ENCODE measurements around the gene NAA38.

The NAA38 gene

GRCh38 chr17:7841915-7842379, 15.4 kb downstream of the NAA38 start (continued):
- TF ChIP-seq ZBTB8A (tag by site-specific recombination; IDR thresholded peaks at IDR 0.05): peak; percentile 68
- no peak for TF ChIP-seq ZNF830 (tag by site-specific recombination; IDR thresholded peaks at IDR 0.05; ENCODE audit: low read depth)
- no peak for TF ChIP-seq ZNF585B (tag by site-specific recombination; IDR thresholded peaks at IDR 0.05)
- TF ChIP-seq ZNF416 (tag by site-specific recombination; IDR thresholded peaks at IDR 0.05): no peak
- TF ChIP-seq, protein P1, sequence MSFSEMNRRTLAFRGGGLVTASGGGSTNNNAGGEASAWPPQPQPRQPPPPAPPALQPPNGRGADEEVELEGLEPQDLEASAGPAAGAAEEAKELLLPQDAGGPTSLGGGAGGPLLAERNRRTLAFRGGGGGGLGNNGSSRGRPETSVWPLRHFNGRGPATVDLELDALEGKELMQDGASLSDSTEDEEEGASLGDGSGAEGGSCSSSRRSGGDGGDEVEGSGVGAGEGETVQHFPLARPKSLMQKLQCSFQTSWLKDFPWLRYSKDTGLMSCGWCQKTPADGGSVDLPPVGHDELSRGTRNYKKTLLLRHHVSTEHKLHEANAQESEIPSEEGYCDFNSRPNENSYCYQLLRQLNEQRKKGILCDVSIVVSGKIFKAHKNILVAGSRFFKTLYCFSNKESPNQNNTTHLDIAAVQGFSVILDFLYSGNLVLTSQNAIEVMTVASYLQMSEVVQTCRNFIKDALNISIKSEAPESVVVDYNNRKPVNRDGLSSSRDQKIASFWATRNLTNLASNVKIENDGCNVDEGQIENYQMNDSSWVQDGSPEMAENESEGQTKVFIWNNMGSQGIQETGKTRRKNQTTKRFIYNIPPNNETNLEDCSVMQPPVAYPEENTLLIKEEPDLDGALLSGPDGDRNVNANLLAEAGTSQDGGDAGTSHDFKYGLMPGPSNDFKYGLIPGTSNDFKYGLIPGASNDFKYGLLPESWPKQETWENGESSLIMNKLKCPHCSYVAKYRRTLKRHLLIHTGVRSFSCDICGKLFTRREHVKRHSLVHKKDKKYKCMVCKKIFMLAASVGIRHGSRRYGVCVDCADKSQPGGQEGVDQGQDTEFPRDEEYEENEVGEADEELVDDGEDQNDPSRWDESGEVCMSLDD (tag by site-specific recombination; IDR thresholded peaks at IDR 0.05): peak; percentile 53; the same call in 1 of the 2 replicates
- no peak for TF ChIP-seq ZNF623 (tag by site-specific recombination; IDR thresholded peaks at IDR 0.05)
- TF ChIP-seq ZNF514 (tag by site-specific recombination; IDR thresholded peaks at IDR 0.05): no peak
- 0 out of 2 replicates have a peak, but pooled peaks have one; percentile 6 for TF ChIP-seq CTCF (tag by site-specific recombination; IDR thresholded peaks at IDR 0.05)
- no peak; the same call in 1 of the 2 replicates for TF ChIP-seq ZNF398 (tag by site-specific recombination; IDR thresholded peaks at IDR 0.05)
- no peak for TF ChIP-seq ZNF837 (tag by site-specific recombination; IDR thresholded peaks at IDR 0.05)
- no peak for TF ChIP-seq ZNF560 (tag by site-specific recombination; IDR thresholded peaks at IDR 0.05; ENCODE audit: borderline replicate concordance)
- TF ChIP-seq, protein P2, sequence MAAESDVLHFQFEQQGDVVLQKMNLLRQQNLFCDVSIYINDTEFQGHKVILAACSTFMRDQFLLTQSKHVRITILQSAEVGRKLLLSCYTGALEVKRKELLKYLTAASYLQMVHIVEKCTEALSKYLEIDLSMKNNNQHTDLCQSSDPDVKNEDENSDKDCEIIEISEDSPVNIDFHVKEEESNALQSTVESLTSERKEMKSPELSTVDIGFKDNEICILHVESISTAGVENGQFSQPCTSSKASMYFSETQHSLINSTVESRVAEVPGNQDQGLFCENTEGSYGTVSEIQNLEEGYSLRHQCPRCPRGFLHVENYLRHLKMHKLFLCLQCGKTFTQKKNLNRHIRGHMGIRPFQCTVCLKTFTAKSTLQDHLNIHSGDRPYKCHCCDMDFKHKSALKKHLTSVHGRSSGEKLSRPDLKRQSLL (tag by site-specific recombination; IDR thresholded peaks at IDR 0.05): peak; percentile 11; the same call in 1 of the 2 replicates
- TF ChIP-seq ZFP69B (tag by site-specific recombination; IDR thresholded peaks at IDR 0.05): no peak; the same call in 1 of the 2 replicates
- TF ChIP-seq ZNF24 (tag by site-specific recombination; IDR thresholded peaks at IDR 0.05): no peak
- TF ChIP-seq, protein P3, sequence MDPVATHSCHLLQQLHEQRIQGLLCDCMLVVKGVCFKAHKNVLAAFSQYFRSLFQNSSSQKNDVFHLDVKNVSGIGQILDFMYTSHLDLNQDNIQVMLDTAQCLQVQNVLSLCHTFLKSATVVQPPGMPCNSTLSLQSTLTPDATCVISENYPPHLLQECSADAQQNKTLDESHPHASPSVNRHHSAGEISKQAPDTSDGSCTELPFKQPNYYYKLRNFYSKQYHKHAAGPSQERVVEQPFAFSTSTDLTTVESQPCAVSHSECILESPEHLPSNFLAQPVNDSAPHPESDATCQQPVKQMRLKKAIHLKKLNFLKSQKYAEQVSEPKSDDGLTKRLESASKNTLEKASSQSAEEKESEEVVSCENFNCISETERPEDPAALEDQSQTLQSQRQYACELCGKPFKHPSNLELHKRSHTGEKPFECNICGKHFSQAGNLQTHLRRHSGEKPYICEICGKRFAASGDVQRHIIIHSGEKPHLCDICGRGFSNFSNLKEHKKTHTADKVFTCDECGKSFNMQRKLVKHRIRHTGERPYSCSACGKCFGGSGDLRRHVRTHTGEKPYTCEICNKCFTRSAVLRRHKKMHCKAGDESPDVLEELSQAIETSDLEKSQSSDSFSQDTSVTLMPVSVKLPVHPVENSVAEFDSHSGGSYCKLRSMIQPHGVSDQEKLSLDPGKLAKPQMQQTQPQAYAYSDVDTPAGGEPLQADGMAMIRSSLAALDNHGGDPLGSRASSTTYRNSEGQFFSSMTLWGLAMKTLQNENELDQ (tag by site-specific recombination; IDR thresholded peaks at IDR 0.05; ENCODE audit: low read depth): no peak
- TF ChIP-seq ZNF404 (tag by site-specific recombination; IDR thresholded peaks at IDR 0.05): no peak
- TF ChIP-seq SALL2 (tag by site-specific recombination; IDR thresholded peaks at IDR 0.05; ENCODE audit: borderline replicate concordance): no peak
- TF ChIP-seq, protein P4, sequence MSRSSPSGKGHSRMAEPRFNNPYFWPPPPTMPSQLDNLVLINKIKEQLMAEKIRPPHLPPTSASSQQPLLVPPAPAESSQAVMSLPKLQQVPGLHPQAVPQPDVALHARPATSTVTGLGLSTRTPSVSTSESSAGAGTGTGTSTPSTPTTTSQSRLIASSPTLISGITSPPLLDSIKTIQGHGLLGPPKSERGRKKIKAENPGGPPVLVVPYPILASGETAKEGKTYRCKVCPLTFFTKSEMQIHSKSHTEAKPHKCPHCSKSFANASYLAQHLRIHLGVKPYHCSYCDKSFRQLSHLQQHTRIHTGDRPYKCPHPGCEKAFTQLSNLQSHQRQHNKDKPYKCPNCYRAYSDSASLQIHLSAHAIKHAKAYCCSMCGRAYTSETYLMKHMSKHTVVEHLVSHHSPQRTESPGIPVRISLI (tag by site-specific recombination; IDR thresholded peaks at IDR 0.05): no peak
- no peak for TF ChIP-seq GLI4 (tag by site-specific recombination; IDR thresholded peaks at IDR 0.05)
- no peak for TF ChIP-seq ZNF148 (tag by site-specific recombination; IDR thresholded peaks at IDR 0.05; ENCODE audit: borderline replicate concordance)
- TF ChIP-seq ZNF239 (tag by site-specific recombination; IDR thresholded peaks at IDR 0.05): no peak
- TF ChIP-seq ZNF843 (tag by site-specific recombination; IDR thresholded peaks at IDR 0.05): no peak
- TF ChIP-seq ZNF335 (tag by site-specific recombination; conservative IDR thresholded peaks at IDR 0.05): peak; percentile 94
- no peak; the same call in 1 of the 2 replicates for TF ChIP-seq INSM2 (tag by site-specific recombination; IDR thresholded peaks at IDR 0.05)
- TF ChIP-seq ZNF266 (tag by site-specific recombination; IDR thresholded peaks at IDR 0.05; ENCODE audit: low read depth): no peak

Data from HEK293 (cell line).